Pancreas (tissue), 10 donors: ENCODE data around the gene ROBO1. TPM values are rescaled to one million over a fixed set of nuclear protein-coding genes. Genes with fewer than 3 reads are reported as not detected.

Source experiments
- ATAC-seq, 4 donors: fragments of 200-7000 bp; cut with Tn5 transposase; one replicate each; pipeline versions ENCODE4 v1.8.0 to v1.9.1; 2020; ENCODE audit warnings: mild to moderate bottlenecking in 4 of 4, moderate library complexity in 4 of 4
- DNase-seq, 6 donors: peaks; one replicate each; pipeline ENCODE4 v3.0.0-alpha.2; 2020
- FAIRE-seq: peaks from 2 replicates; lab custom pipeline; 2012; peaks lifted over from hg19 to GRCh38; lab: Jason Lieb, UNC
- H3K27ac ChIP-seq, 4 donors: fragments of 200-600 bp; sonication (generic); 1 replicate in 3 of 4; 2 replicates in 1 of 4; pipeline versions ENCODE4 v1.5.0 to v1.8.0; 2020
- H3K27me3 ChIP-seq, 4 donors: fragments of 200-600 bp; one replicate each; pipeline ENCODE4 v1.8.0; 2021
- H3K36me3 ChIP-seq, 3 donors: fragments of 200-600 bp; sonication (generic) in 1 of 3; one replicate each; pipeline versions ENCODE4 v1.5.0 to v1.8.0; 2020 to 2021
- H3K4me1 ChIP-seq, 3 donors: fragments of 200-600 bp; one replicate each; pipeline ENCODE4 v1.8.0; 2021
- H3K4me3 ChIP-seq, 4 donors: fragments of 200-600 bp; sonication (generic) in 2 of 4; one replicate each; pipeline versions ENCODE4 v1.5.0 to v1.8.0; 2020 to 2021
- H3K9me3 ChIP-seq, 4 donors: fragments of 200-600 bp; one replicate each; pipeline ENCODE4 v1.8.0; 2021
- CTCF ChIP-seq, 4 donors: fragments of 200-600 bp; sonication (generic) in 3 of 4; IDR thresholded peaks; one replicate each; pipeline versions ENCODE4 v1.5.0 to v1.8.0; 2021; ENCODE audit warnings: antibody characterized with exemption in 4 of 4
- whole genome bisulfite sequencing, 2 donors: extraction: QIAGEN DNeasy Blood & Tissue Kit; methylation state at CpG; one replicate each; pipeline ENCODE4 v1.1.7; 2013; 5-methylcytosine and 5-hydroxymethylcytosine counted together
- intact Hi-C, 3 donors: fragments of 100-400 bp; cut with DNase I; formaldehyde crosslinking; loops; one replicate each; pipeline versions ENCODE4 v1.11.1 to v1.14.2; 2022
- polyA plus RNA-seq, 2 donors: library from polyadenylated mRNA; stranded (reverse); fragments of 200-250 nt; gene quantifications; one replicate each; pipeline ENCODE4 v1.2.3, GENCODE V29; 2013
- total RNA-seq, 6 donors: library from RNA; stranded (reverse); fragmentation: NEBNext Ultra II Directional in 4 of 6; extraction: Animal tissue kit (Norgen Biotek cat#: 25700) in 4 of 6; gene quantifications; one replicate each; pipeline versions ENCODE4 v1.2.1 to v1.2.4, GENCODE V29; 2021 to 2023
- donor health status: healthy with polysubstance abuse.
- donor health status: DM: no; HTN: no; CAD: no; lungs with moderate emphysema.
- donor health status: DM: no; HTN: no; CAD: no.
- donor health status: control.
- donor health status: control.
- donor health status: Bipolar disorder and iron deficiency.
- donor health status: DM: yes; HTN: yes; CAD: no.
- donor health status: DM: no; HTN: no; CAD: no.
- donor health status: DM: no; HTN: no; CAD: no.
- donor health status: DM: yes; HTN: yes; CAD: no.

Gene ROBO1
- total and polyA plus RNA-seq, 8 donors: 0.51 to 8.5 (median 2.8) TPM

GRCh38 chr3:79423417-79423816 is 344.4 kb downstream of the ROBO1 start:
- H3K4me1 ChIP-seq: no peaks in the 10 kb centered on the region
- WGBS, 2 donors: 66 to 79% methylated on average over 5 of the region's 5 CpGs
- FAIRE-seq: no peak
- no peaks in the 10 kb centered on the region for H3K9me3 ChIP-seq
- intact Hi-C loops: no loop called here
- no peaks in the 10 kb centered on the region for H3K36me3 ChIP-seq
- H3K4me3 ChIP-seq: no peak overlapping the region
- no peak for DNase-seq
- H3K27me3 ChIP-seq: no peaks in the 10 kb centered on the region
- H3K27ac ChIP-seq: no peak overlapping the region
- no peak for TF ChIP-seq CTCF (IDR thresholded peaks at IDR 0.05)
- ATAC-seq: no peak

GRCh38 chr3:79421273-79421672 is 346.5 kb downstream of the ROBO1 start:
- Histone ChIP-seq H3K27me3 (no peaks in the 10 kb centered on the region), H3K9me3 (no peaks in the 10 kb centered on the region), H3K4me3 (no peak overlapping the region), H3K4me1 (no peaks in the 10 kb centered on the region), H3K36me3 (no peaks in the 10 kb centered on the region), H3K27ac (no peak overlapping the region)
- intact Hi-C loops: no loop called here
- no peak for DNase-seq
- no peak for ATAC-seq
- 37 to 49% methylated on average over 2 of the region's 2 CpGs for WGBS, 2 donors
- FAIRE-seq: no peak
- no peak for TF ChIP-seq CTCF (IDR thresholded peaks at IDR 0.05)

GRCh38 chr3:79418855-79419621 is 348.8 kb downstream of the ROBO1 start:
- ATAC-seq: no peak
- WGBS, 2 donors: 40 to 50% methylated on average over 7 of the region's 7 CpGs

GRCh38 chr3:79415356-79415755 is 352.4 kb downstream of the ROBO1 start:
- TF ChIP-seq CTCF (IDR thresholded peaks at IDR 0.05): no peak
- Histone ChIP-seq H3K9me3 (no peaks in the 10 kb centered on the region), H3K27ac (no peak overlapping the region), H3K4me1 (no peaks in the 10 kb centered on the region), H3K27me3 (no peaks in the 10 kb centered on the region), H3K36me3 (no peaks in the 10 kb centered on the region), H3K4me3 (no peak overlapping the region)
- 31 to 48% methylated on average over 3 of the region's 3 CpGs for WGBS, 2 donors
- FAIRE-seq: no peak
- ATAC-seq: no peak
- intact Hi-C loops: no loop called here
- DNase-seq: no peak

More at GRCh38 chr3:79418855-79419621, 348.8 kb downstream of the ROBO1 start:
- TF ChIP-seq CTCF (IDR thresholded peaks at IDR 0.05): no peak
- H3K27me3 ChIP-seq: no peaks in the 10 kb centered on the region
- H3K27ac ChIP-seq: no peak overlapping the region
- no peaks in the 10 kb centered on the region for H3K36me3 ChIP-seq
- no peaks in the 10 kb centered on the region for H3K4me1 ChIP-seq
- intact Hi-C loops: no loop called here
- no peak overlapping the region for H3K4me3 ChIP-seq
- H3K9me3 ChIP-seq: no peaks in the 10 kb centered on the region
- DNase-seq (no peak), FAIRE-seq (no peak)

GRCh38 chr3:79414806-79415205 is 353.0 kb downstream of the ROBO1 start:
- no peaks in the 10 kb centered on the region for H3K27me3 ChIP-seq
- FAIRE-seq (no peak), ATAC-seq (peak in 3 of 4 donors; percentile 27 to 60 (median 50)), DNase-seq (peak in 2 of 6 donors; percentile 13 to 14)
- no peaks in the 10 kb centered on the region for H3K36me3 ChIP-seq
- no peak overlapping the region for H3K4me3 ChIP-seq
- H3K27ac ChIP-seq: no peak overlapping the region
- H3K4me1 ChIP-seq: no peaks in the 10 kb centered on the region
- no peaks in the 10 kb centered on the region for H3K9me3 ChIP-seq
- TF ChIP-seq CTCF (IDR thresholded peaks at IDR 0.05): no peak
- intact Hi-C loops: no loop called here
- WGBS, 2 donors: 67 to 77% methylated on average over 3 of the region's 3 CpGs
